Esophagus (tissue), 2 donors: ENCODE results near the gene LAMB3. TPM values are rescaled to one million over a fixed set of nuclear protein-coding genes. Genes with fewer than 3 reads are reported as not detected.

Source experiments
- H3K27ac ChIP-seq, 2 donors: one replicate each; pipeline ENCODE4 v1.5.1; 2013; ENCODE audit warnings: low read depth in 2 of 2, mild to moderate bottlenecking in 2 of 2, inconsistent platforms in 1 of 2, low read length in 1 of 2, moderate library complexity in 1 of 2
- H3K27me3 ChIP-seq, 2 donors: one replicate each; pipeline ENCODE4 v1.6.1; 2013; ENCODE audit warnings: low read length in 2 of 2, control low read depth in 1 of 2, mild to moderate bottlenecking in 1 of 2; ENCODE audit not compliant: insufficient read depth in 2 of 2, control insufficient read depth in 1 of 2
- H3K36me3 ChIP-seq, 2 donors: one replicate each; pipeline ENCODE4 v1.6.1; 2013; ENCODE audit warnings: low read length in 1 of 2; ENCODE audit not compliant: control insufficient read depth in 2 of 2, insufficient read depth in 2 of 2
- H3K4me1 ChIP-seq, 2 donors: one replicate each; pipeline ENCODE4 v1.6.1; 2013; ENCODE audit warnings: low read length in 1 of 2; ENCODE audit not compliant: control insufficient read depth in 2 of 2, insufficient read depth in 2 of 2
- H3K4me3 ChIP-seq, 2 donors: one replicate each; pipeline ENCODE4 v1.5.1; 2013; ENCODE audit warnings: low read length in 2 of 2, mild to moderate bottlenecking in 2 of 2, low read depth in 1 of 2, moderate library complexity in 1 of 2
- H3K9me3 ChIP-seq, 2 donors: one replicate each; pipeline ENCODE4 v1.6.1; 2013; ENCODE audit warnings: mild to moderate bottlenecking in 2 of 2, low read depth in 1 of 2, low read length in 1 of 2, moderate library complexity in 1 of 2; ENCODE audit not compliant: control insufficient read depth in 2 of 2, insufficient read depth in 1 of 2
- WGBS, 2 donors: extraction: QIAGEN DNeasy Blood & Tissue Kit; methylation state at CpG; one replicate each; pipeline ENCODE4 v1.1.7; 2013; 5-methylcytosine and 5-hydroxymethylcytosine counted together
- polyA plus RNA-seq, 2 donors: library from polyadenylated mRNA; stranded (reverse); fragments of 200-250 nt; gene quantifications; one replicate each; pipeline ENCODE4 v1.2.3, GENCODE V29; 2013
- donor health status: healthy with polysubstance abuse.
- donor health status: Bipolar disorder and iron deficiency.

LAMB3 gene
- polyA plus RNA-seq, 2 donors = 15.2 to 31.1 TPM

DNA sequence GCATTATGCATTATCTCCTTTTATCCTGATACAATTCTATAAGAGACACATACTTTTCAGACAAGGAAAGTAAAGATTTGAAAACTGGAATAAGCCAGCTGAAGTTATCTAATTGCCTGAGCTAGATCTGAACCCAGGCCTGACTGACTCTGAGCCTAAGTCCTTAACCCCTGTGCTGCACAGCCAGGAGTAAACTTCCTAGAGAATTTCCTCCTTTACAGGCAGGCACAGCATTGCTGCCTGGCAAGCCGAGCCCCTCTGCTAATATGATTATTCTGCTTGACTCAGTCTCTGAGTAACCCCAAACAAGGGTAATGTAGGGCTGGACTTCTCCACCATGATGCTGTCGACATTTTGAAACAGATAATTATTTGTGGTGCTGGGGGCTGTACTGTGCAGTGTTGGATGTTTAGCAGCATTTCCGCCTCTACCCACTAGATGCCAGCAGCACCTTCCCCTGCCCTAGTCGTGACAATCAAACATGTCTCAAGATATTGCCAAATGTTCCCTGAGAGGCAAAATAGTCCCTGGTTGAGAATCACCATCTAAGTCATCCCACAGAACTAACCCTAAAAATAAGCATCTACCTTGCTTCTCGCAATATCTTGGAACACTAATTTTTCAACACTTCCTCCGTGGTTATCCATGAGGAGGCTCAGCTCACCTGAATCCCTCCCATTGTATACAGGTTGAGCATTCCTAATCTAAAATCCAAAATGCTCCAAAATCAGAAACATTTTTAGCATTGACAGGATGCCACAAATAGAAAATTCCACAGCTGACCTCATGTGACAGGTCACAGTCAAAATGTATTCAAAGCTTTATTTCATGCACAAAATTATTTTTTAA is 50.2 kb downstream of the LAMB3 start:
- Histone ChIP-seq H3K27me3 (no peaks in the 10 kb centered on the region), H3K36me3 (no peaks in the 10 kb centered on the region), H3K9me3 (no peaks in the 10 kb centered on the region), H3K4me3 (no peak overlapping the region), H3K27ac (no peak overlapping the region), H3K4me1 (no peaks in the 10 kb centered on the region)
- WGBS, 2 donors = 39% methylated on average over 6 of the region's 6 CpGs

DNA sequence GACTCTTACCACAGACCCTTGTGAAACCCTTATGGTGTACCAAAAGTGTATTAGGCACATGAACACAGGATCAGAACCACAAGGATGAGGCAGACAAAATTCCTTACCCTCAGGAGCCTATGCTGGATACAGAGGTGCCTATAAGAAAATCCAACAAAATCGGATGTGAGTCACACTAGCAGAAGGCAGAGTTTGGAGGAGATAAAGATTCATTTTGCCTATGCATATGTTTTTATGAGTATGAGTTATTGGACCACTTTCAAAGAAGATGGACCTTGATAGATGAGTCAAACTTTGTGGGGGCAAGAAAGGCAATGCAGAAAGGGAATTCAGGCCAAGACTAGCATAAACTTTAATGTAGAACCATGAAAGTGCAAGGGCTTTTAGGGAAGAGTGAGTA is 51.7 kb downstream of the LAMB3 start:
- no peaks in the 10 kb centered on the region for H3K4me1 ChIP-seq
- H3K4me3 ChIP-seq = no peak overlapping the region
- no peaks in the 10 kb centered on the region for H3K27me3 ChIP-seq
- no peaks in the 10 kb centered on the region for H3K36me3 ChIP-seq
- no peaks in the 10 kb centered on the region for H3K9me3 ChIP-seq
- no peak overlapping the region for H3K27ac ChIP-seq
- 55 to 71% methylated on average over 1 of the region's 1 CpG for WGBS, 2 donors

- Histone ChIP-seq H3K36me3 (no peaks in the 10 kb centered on the region), H3K27ac (no peak overlapping the region), H3K4me3 (no peak overlapping the region), H3K4me1 (no peaks in the 10 kb centered on the region), H3K27me3 (no peaks in the 10 kb centered on the region), H3K9me3 (no peaks in the 10 kb centered on the region)
- 64 to 85% methylated on average over 1 of the region's 1 CpG for WGBS, 2 donors
Measured at GRCh38 chr1:209598227-209598626, 54.0 kb downstream of the LAMB3 start.

GRCh38 chr1:209597499-209597898 is 54.7 kb downstream of the LAMB3 start:
- Histone ChIP-seq H3K9me3 (no peaks in the 10 kb centered on the region), H3K27ac (no peak overlapping the region), H3K27me3 (no peaks in the 10 kb centered on the region), H3K4me3 (no peak overlapping the region), H3K4me1 (no peaks in the 10 kb centered on the region), H3K36me3 (no peaks in the 10 kb centered on the region)
- 40 to 47% methylated on average over 2 of the region's 2 CpGs for WGBS, 2 donors

- Histone ChIP-seq H3K9me3 (no peaks in the 10 kb centered on the region), H3K4me3 (no peak overlapping the region), H3K36me3 (no peaks in the 10 kb centered on the region), H3K4me1 (no peaks in the 10 kb centered on the region), H3K27ac (no peak overlapping the region), H3K27me3 (no peaks in the 10 kb centered on the region)
- 83 to 84% methylated on average over 10 of the region's 10 CpGs for WGBS, 2 donors
Measured at GRCh38 chr1:209595599-209596285, 56.5 kb downstream of the LAMB3 start.

DNA sequence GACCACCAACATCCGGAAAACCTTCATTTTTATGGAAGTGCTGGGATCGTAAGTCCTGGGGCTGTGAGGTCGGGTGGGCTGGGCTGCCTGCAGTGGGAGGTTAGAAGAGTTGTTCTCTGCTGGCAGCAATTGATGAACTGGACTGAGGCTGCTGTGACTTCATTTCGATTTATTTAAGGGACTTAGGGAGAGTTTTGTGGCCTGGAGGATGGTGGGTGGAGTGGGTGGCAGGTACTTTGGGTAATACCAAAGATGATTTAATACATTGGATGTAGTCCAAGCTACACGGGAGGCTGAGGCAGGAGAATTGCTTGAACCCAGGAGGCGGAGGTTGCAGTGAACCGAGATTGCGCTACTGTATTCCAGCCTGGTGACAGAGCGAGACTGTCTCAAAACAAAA is 57.2 kb downstream of the LAMB3 start:
- Histone ChIP-seq H3K4me1 (no peaks in the 10 kb centered on the region), H3K9me3 (no peaks in the 10 kb centered on the region), H3K36me3 (no peaks in the 10 kb centered on the region), H3K4me3 (no peak overlapping the region), H3K27me3 (no peaks in the 10 kb centered on the region), H3K27ac (no peak overlapping the region)
- 72 to 73% methylated on average over 9 of the region's 9 CpGs for WGBS, 2 donors

DNA sequence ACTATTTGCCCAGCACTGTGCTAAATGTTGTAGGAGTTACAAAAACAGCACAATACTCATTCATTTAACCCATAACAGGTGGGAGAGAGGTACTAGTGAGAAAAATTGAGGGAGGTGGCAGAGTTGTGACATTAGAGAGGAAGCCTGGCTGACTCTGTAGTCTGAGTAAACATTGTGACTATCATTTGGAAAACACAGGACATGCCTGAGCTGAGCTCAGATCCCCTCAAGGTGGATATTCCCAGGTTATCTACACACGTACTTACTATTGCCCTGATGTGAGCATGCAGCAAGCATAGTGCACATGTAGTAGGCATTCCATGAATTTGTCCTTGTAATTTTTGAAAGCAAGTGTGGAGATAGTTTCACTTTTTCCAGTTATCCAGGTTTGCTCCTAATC is 57.8 kb downstream of the LAMB3 start:
- Histone ChIP-seq H3K27ac (no peak overlapping the region), H3K36me3 (no peaks in the 10 kb centered on the region), H3K4me3 (no peak overlapping the region), H3K4me1 (no peaks in the 10 kb centered on the region), H3K9me3 (no peaks in the 10 kb centered on the region), H3K27me3 (no peaks in the 10 kb centered on the region)
- 48 to 63% methylated on average over 1 of the region's 1 CpG for WGBS, 2 donors

- Histone ChIP-seq H3K36me3 (no peaks in the 10 kb centered on the region), H3K9me3 (no peaks in the 10 kb centered on the region), H3K4me1 (no peaks in the 10 kb centered on the region), H3K27ac (no peak overlapping the region), H3K27me3 (no peaks in the 10 kb centered on the region), H3K4me3 (no peak overlapping the region)
- 69 to 70% methylated on average over 2 of the region's 2 CpGs for WGBS, 2 donors
Measured at GRCh38 chr1:209593747-209594146, 58.5 kb downstream of the LAMB3 start.

DNA sequence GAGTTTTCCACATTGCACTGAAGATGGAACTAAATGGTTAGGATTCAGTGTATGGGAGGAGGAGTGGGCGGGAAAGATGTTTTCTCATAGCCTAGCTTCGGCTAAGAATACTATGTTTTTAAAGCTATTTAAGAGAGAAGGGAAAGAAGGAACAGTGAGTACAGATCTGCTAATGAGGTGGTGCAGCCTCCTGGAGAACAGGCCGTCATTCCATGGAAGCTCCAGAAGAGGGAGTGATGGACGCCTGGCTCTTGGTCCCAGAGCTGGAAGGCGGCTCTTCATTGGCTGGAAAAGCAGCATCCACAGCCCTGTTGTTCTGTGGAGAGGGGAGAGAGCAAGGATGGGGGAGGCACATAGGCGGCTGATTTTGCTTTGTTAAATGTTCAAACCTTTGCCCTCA is 61.8 kb downstream of the LAMB3 start:
- Histone ChIP-seq H3K36me3 (no peaks in the 10 kb centered on the region), H3K4me1 (peaks cover 0 to 4% of the 10 kb centered on the region in 2 donors), H3K27me3 (no peaks in the 10 kb centered on the region), H3K27ac (no peak overlapping the region), H3K9me3 (no peaks in the 10 kb centered on the region), H3K4me3 (no peak overlapping the region)
- 48 to 79% methylated on average over 6 of the region's 6 CpGs for WGBS, 2 donors

DNA sequence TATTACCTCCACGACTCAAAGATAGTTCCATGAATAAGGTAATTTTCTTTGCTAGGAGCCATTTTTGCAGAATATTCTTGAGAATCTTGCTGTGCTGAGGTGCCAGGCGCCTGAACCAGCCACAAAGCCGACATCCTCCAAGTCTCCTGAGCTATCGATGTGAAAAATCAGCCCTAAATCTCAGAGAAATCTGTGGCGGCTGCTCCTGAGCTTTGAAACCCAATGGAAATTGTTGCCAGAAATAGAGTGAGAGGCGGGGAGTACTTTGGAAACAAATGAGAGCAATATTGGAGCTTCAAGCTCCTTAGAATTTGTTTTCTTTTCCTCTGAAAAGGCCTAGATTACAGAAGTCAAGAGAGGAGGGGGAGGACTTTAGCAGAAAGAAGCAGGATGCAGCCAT is 62.4 kb downstream of the LAMB3 start:
- H3K4me3 ChIP-seq = no peak overlapping the region
- no peaks in the 10 kb centered on the region for H3K9me3 ChIP-seq
- H3K27ac ChIP-seq = no peak overlapping the region
- peaks cover 0 to 4% of the 10 kb centered on the region in 2 donors for H3K4me1 ChIP-seq
- H3K27me3 ChIP-seq = no peaks in the 10 kb centered on the region
- 87 to 90% methylated on average over 6 of the region's 6 CpGs for WGBS, 2 donors
- no peaks in the 10 kb centered on the region for H3K36me3 ChIP-seq
